Adrenal gland (tissue), 12 donors: ENCODE measurements around the gene HELZ. TPM values are rescaled to one million over a fixed set of nuclear protein-coding genes. Genes with fewer than 3 reads are reported as not detected.

ENCODE experiments used
- DNase-seq, 7 donors: peaks; one replicate each; pipeline ENCODE4 v3.0.0-alpha.2; 2019 to 2020
- H3K27ac ChIP-seq, 5 donors: fragments of 200-600 bp; sonication (generic) in 4 of 5; 1 replicate in 3 of 5; 2 replicates in 2 of 5; pipeline versions ENCODE4 v1.5.1 to v1.8.0; 2016 to 2020; ENCODE audit warnings: mild to moderate bottlenecking in 1 of 5
- H3K27me3 ChIP-seq: fragments of 200-600 bp; 2 replicates; pipeline ENCODE4 v1.8.0; 2021
- H3K36me3 ChIP-seq, 2 donors: fragments of 200-600 bp; replicated peaks in 1 of 2; 1 replicate in 1 of 2; 2 replicates in 1 of 2; pipeline versions ENCODE4 v1.5.1 to v1.8.0; 2018 to 2022
- H3K4me1 ChIP-seq, 2 donors: fragments of 200-600 bp; replicated peaks in 1 of 2; 1 replicate in 1 of 2; 2 replicates in 1 of 2; pipeline versions ENCODE4 v1.5.1 to v1.8.0; 2018 to 2021
- H3K4me3 ChIP-seq, 4 donors: fragments of 200-600 bp; sonication (generic) in 3 of 4; one replicate each; pipeline ENCODE4 v1.5.1; 2016 to 2018
- H3K9me3 ChIP-seq, 3 donors: fragments of 200-600 bp; sonication (generic) in 1 of 3; replicated peaks in 1 of 3; 1 replicate in 2 of 3; 2 replicates in 1 of 3; pipeline versions ENCODE4 v1.5.1 to v1.8.0; 2016 to 2021
- CTCF ChIP-seq, 6 experiments: fragments of 450-650 bp in 4 of 6; fragments of 200-600 bp in 2 of 6; sonication (generic) in 1 of 6; IDR thresholded peaks; 1 replicate in 5 of 6; 2 replicates in 1 of 6; pipeline versions ENCODE4 v1.5.1 to v1.8.0; 2016 to 2021; ENCODE audit warnings: antibody characterized with exemption in 6 of 6, mild to moderate bottlenecking in 2 of 6, moderate library complexity in 1 of 6
- POLR2A ChIP-seq, 2 donors: fragments of 450-650 bp; IDR thresholded peaks; one replicate each; pipeline ENCODE4 v1.6.1; 2017; ENCODE audit warnings: antibody characterized with exemption in 2 of 2, mild to moderate bottlenecking in 2 of 2, moderate library complexity in 1 of 2
- WGBS, 4 donors: extraction: QIAGEN DNeasy Blood & Tissue Kit in 2 of 4; methylation state at CpG; one replicate each; pipeline versions ENCODE4 v1.1.5 to v1.1.7; 2013 to 2017; 5-methylcytosine and 5-hydroxymethylcytosine counted together
- intact Hi-C, 2 donors: fragments of 100-400 bp; cut with DNase I; formaldehyde crosslinking; loops; one replicate each; pipeline versions ENCODE4 v1.14.1 to v1.15.0; 2022 to 2023
- polyA plus RNA-seq, 3 donors: library from polyadenylated mRNA; stranded (reverse); fragments of 200-250 nt in 2 of 3; fragments of 350-450 nt in 1 of 3; fragmentation: Illumina TruSeq in 1 of 3; extraction: RNeasy Lipid Tissue Mini Kit (QIAGEN cat#74804) in 1 of 3; gene quantifications; one replicate each; pipeline ENCODE4 v1.2.3, GENCODE V29; 2013 to 2014
- total RNA-seq, 9 donors: library from RNA; depleted of rRNA in 4 of 9; stranded (reverse); fragments of >200 nt in 4 of 9; fragments of 120-200 nt in 1 of 9; fragmentation: NEBNext Ultra II Directional in 1 of 9; extraction: Animal tissue kit (Norgen Biotek cat#: 25700) in 1 of 9; gene quantifications; one replicate each; pipeline versions ENCODE4 v1.1.0 to v1.2.4, GENCODE V29; 2013 to 2023
- donor health status: healthy with polysubstance abuse.
- donor health status: Bipolar disorder and iron deficiency.
- donor health status: DM: yes; HTN: yes; CAD: no.
- donor health status: DM: no; HTN: no; CAD: no.
- donor health status: DM: no; HTN: no; CAD: no.
- donor health status: DM: yes; HTN: yes; CAD: no.

The HELZ gene
- total and polyA plus RNA-seq, 12 donors: 3.1 to 88.0 (median 47.9) TPM

- DNase-seq: no peak
- Histone ChIP-seq H3K27me3 (no peaks in the 10 kb centered on the region), H3K4me3 (no peak overlapping the region), H3K36me3 (no peaks in the 10 kb centered on the region), H3K9me3 (no peaks in the 10 kb centered on the region), H3K4me1 (no peaks in the 10 kb centered on the region), H3K27ac (no peak overlapping the region)
- 93 to 95% (median 94%) methylated on average over 5 to 14 of the region's 14 CpGs for WGBS, 4 donors
- intact Hi-C loops: no loop called here
- TF ChIP-seq CTCF (IDR thresholded peaks at IDR 0.05) (no peak), POLR2A (IDR thresholded peaks at IDR 0.05) (no peak)
Measured at GRCh38 chr17:67032382-67032781, 212.6 kb downstream of the HELZ start.

GRCh38 chr17:67030641-67031040, 214.4 kb downstream of the HELZ start:
- 93 to 96% (median 94%) methylated on average over 21 of the region's 21 CpGs for WGBS, 4 donors
- Histone ChIP-seq H3K4me3 (no peak overlapping the region), H3K27me3 (no peaks in the 10 kb centered on the region), H3K36me3 (no peaks in the 10 kb centered on the region), H3K27ac (no peak overlapping the region), H3K4me1 (no peaks in the 10 kb centered on the region), H3K9me3 (no peaks in the 10 kb centered on the region)
- DNase-seq: no peak
- intact Hi-C loops: no loop called here
- TF ChIP-seq CTCF (IDR thresholded peaks at IDR 0.05) (no peak), POLR2A (IDR thresholded peaks at IDR 0.05) (no peak)

- Histone ChIP-seq H3K27me3 (no peaks in the 10 kb centered on the region), H3K4me3 (no peak overlapping the region), H3K27ac (no peak overlapping the region), H3K36me3 (no peaks in the 10 kb centered on the region), H3K4me1 (no peaks in the 10 kb centered on the region), H3K9me3 (no peaks in the 10 kb centered on the region)
- WGBS, 4 donors: 59 to 81% (median 76%) methylated on average over 6 to 12 of the region's 12 CpGs
- intact Hi-C loops: no loop called here
- TF ChIP-seq POLR2A (IDR thresholded peaks at IDR 0.05): no peak
- no peak for TF ChIP-seq CTCF (IDR thresholded peaks at IDR 0.05)
- DNase-seq: peak in 5 of 7 donors; percentile 35 to 64 (median 51)
Measured at GRCh38 chr17:67027031-67027628, 217.9 kb downstream of the HELZ start.

- 71 to 89% (median 84%) methylated on average over 1 to 2 of the region's 2 CpGs for WGBS, 4 donors
- no peak overlapping the region for H3K27ac ChIP-seq
- H3K27me3 ChIP-seq: no peaks in the 10 kb centered on the region
- H3K36me3 ChIP-seq: no peaks in the 10 kb centered on the region
- intact Hi-C loops: no loop called here
- no peaks in the 10 kb centered on the region for H3K9me3 ChIP-seq
- TF ChIP-seq CTCF (IDR thresholded peaks at IDR 0.05): no peak
- H3K4me3 ChIP-seq: no peak overlapping the region
- DNase-seq: no peak
- no peaks in the 10 kb centered on the region for H3K4me1 ChIP-seq
Measured at GRCh38 chr17:67026341-67026740, 218.7 kb downstream of the HELZ start.
